Measurements from ENCODE around the gene C16orf92.

- TF ChIP-seq, protein P1, sequence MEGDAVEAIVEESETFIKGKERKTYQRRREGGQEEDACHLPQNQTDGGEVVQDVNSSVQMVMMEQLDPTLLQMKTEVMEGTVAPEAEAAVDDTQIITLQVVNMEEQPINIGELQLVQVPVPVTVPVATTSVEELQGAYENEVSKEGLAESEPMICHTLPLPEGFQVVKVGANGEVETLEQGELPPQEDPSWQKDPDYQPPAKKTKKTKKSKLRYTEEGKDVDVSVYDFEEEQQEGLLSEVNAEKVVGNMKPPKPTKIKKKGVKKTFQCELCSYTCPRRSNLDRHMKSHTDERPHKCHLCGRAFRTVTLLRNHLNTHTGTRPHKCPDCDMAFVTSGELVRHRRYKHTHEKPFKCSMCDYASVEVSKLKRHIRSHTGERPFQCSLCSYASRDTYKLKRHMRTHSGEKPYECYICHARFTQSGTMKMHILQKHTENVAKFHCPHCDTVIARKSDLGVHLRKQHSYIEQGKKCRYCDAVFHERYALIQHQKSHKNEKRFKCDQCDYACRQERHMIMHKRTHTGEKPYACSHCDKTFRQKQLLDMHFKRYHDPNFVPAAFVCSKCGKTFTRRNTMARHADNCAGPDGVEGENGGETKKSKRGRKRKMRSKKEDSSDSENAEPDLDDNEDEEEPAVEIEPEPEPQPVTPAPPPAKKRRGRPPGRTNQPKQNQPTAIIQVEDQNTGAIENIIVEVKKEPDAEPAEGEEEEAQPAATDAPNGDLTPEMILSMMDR (IDR thresholded peaks at IDR 0.05; ENCODE audit: extremely low read depth in 1 of 2, insufficient read depth in 1 of 2, low read depth in 1 of 2, low read length in 2 of 2) = no peak
- no peak for TF ChIP-seq POLR2A (IDR thresholded peaks at IDR 0.05; ENCODE audit: low read depth, low read length)
Observed at GRCh38 chr16:30007378-30007895, 15.6 kb upstream of the C16orf92 start.

Data from endothelial cell of umbilical vein (primary cell).